Measurements from ENCODE around the gene ZBTB22. TPM values are rescaled to one million over a fixed set of nuclear protein-coding genes. Genes with fewer than 3 reads are reported as not detected.
A peak's percentile ranks its signal among the peaks of the same experiment; 100 is the strongest.

The ZBTB22 gene
- total RNA-seq, 1 experiment from 2014 or later: 25.3 TPM

DNA sequence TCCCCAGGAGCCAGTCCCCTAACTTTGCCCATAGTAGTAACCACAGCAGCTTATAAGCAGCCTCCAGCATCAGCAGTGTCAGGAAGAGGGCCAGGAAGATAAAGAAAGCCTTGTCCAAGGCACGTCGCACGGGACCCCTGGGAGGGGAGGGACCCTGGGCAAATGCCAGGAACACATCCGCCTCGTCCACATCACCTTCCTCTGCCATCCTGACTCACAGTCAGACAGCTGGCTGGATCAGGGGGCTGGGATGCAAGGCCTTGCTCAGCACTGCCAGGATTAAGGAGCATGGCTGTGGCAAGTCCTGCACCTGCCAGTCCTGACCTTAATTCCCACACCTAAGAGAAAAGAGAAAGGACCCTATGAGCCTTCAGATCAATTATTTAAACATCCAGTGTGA, 11.5 kb upstream of the ZBTB22 start:
- DNase-seq (ENCODE audit: low spot score): no peak

DNA sequence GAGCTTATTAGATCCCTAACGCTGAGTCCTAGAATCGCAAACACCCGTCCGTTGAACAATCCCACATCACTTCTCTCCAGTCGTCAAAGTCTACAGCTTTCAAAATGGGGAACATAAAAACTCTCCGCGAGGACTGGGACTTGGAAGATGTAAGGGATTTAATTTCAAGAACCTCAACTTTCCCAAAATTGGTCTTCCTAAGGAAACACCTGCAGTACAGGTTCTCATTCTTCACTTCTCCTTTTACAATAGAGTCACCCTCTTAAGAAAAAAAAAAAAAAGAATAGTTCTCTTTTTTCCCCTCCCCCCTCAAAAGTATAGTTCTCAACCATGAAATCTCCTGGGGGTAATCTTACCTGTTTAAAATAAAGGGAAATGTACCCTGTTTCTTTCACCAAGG, 6.6 kb upstream of the ZBTB22 start:
- no peak for DNase-seq (ENCODE audit: low spot score)

DNA sequence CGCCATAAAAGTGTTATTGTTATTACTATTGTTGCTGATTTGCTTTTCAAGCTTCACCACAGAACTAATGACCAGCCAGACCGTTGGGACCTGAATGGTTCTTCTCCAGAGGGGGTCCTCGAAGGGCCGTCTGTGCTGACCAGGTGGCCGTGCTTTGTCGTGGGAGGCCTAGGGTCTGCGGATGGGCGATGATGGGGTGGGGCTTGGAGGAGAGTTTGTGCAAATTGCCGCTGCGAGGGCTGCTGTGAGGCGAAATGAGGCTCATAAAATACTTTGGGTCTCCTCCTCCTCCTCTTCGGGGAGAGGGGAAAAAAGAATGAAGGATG, 6.0 kb upstream of the ZBTB22 start:
- no peak for DNase-seq (ENCODE audit: low spot score)

DNA sequence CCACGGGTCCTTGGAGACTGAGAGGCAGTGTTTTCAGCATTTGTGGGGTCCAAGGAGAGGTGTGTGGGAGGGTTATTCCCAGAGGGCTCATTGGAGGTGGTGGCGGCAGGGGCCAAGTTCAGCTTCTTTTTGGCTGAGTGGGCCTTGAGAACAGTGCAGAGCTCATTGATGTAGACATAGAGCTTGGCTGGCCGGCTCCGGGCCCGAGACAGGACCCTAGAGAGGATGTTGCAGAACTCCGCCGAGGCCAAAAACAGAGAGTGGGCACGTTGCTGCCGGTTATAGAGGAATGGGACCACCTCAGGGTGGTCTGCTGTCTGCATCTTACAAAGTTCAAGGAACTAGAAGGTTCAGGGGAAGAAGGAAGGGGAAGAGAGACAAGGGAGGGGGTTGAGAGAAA, 3.7 kb upstream of the ZBTB22 start:
- no peak for DNase-seq (ENCODE audit: low spot score)

DNA sequence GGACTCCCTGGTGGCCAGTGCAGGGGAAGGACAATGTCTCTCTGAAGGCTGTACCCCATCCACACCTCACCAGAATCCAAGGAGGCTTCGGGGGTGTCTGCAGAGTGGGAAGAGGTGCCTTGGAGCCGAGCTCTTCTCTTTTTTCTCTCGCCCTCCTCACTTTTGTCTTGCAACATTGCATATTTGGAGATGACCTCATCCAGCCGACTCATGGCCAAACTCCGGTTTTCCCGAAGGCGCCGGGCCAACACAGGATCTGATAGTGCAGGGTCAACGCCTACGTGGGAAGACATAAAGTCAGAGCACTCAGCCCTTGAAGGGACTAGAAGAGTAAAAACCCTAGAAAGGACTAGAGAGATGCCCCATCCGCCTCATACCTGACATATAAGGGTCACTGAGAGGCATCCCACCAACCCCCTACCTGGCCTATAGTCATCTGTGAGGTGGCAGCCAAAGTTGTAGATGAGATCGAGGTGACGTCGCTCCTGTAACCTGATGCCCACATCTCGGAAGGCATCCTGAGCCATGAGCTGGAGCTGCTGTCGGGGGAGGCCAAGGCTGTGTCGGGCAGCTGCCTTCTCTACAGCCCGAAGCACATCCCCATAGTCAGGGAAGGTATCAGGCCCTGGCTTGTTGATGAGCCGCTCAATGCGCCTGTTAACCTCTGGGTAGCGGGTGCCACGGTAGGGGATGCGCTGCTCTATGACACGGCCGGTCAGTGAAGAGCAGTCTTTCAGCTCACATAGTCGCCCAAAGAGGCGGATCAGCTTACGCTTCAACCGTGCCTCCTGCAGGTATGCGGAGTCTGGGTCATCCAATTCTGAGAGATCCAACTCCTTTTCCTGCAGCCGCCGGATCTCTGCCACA, 3.0 kb upstream of the ZBTB22 start:
- no peak for DNase-seq (ENCODE audit: low spot score)

DNA sequence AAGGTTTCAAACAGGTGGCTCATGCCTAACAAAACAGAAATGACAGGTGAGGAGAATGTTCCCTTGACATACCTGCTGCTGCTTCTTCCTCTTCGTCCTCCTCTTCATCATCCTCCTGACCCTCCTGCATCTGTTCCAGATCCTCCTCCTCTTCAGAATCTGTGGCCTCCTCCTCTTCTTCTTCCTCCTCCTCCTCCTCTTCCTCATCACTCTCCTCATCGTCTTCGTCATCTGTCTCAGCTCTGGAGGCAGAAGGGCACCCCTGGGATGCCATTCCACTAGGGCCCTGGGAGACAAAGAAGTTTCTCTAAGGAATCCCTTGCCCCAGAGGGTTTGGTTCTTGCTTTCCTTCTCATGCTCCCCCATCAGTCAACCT, 2.4 kb upstream of the ZBTB22 start:
- no peak for DNase-seq (ENCODE audit: low spot score)

DNA sequence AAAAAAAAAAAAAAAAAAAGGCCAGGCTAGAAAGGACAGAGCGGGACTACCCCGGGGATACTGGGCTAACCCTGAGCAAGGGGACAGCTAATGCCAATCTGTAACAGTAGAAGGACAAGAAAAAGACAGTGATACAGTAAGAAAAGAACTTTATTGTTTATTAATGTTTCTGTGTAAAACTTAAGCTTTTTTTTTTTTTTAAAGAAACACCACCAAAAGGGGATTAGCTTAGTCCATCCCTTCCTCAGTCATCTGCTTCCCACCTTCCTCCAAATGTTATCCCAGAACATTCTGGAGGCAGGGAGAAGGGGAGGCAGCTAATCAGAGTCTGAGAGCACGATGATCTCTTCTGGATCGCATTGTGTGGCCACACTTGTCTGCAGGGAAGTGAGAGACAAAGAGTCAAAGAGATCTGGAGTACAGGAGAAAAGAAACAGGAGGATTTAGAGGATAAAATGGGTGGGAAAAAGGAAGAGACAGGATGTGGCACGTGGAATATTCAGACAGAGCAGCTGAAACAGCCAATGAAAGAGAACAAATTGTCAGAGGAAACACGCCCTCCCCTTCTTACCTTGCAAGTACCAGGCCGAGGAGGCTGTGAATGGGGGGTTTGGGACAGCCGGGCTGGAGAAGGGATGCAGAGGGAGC, 1.0 kb upstream of the ZBTB22 start:
- no peak for DNase-seq (ENCODE audit: low spot score)

DNA sequence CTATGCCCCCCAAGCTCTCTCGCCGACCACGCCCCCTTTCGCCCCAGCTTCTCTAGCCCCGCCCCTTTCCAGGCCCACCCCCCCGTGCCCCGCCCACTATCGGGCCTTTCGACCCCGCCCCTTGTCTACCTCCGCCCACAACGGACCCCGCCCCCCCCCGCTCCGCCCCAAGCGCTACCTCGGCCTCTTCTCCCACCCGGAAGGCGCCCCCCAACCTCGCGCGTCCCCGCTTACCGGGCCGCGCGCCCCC, 200 bp downstream of the ZBTB22 start:
- DNase-seq (ENCODE audit: low spot score): no peak

DNA sequence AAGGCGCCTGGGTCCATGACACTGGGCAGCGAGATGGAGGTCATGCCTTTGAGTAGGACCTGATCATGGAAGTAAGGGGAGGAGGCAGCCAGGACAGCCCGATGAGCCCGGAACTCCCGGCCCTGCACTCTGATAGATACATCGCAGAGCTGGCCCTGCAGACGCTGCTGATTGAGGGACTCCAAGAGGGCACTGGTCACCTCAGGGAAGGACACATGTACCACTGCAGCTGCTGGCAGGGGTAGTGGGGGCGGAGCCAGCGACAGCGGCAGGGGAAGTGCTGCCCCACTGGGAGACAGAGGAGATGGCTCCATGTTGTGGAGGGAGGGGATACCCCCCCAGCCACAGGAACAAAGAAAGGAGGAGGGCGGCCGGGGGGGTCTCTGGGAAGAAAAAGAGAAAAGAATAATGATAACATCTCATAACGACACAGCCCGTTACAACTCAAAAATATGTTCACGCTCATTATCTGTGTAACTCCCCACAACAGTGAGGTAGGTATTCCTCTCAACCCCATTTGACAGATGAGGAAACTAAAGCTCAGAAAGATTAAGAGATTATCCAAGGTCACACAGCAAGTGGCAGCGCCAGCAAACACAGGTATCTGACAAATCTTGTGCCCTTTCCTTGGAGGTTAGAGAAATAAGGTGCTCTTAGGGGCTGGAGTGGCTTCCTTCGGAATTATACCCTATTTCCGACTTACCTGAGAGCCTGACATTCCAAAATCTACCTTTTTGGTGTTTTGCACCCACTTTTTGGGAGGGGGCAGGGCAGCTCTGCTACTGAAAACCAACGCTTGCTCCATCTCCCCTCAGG, 733 bp downstream of the ZBTB22 start:
- DNase-seq (ENCODE audit: low spot score): peak; percentile 26

DNA sequence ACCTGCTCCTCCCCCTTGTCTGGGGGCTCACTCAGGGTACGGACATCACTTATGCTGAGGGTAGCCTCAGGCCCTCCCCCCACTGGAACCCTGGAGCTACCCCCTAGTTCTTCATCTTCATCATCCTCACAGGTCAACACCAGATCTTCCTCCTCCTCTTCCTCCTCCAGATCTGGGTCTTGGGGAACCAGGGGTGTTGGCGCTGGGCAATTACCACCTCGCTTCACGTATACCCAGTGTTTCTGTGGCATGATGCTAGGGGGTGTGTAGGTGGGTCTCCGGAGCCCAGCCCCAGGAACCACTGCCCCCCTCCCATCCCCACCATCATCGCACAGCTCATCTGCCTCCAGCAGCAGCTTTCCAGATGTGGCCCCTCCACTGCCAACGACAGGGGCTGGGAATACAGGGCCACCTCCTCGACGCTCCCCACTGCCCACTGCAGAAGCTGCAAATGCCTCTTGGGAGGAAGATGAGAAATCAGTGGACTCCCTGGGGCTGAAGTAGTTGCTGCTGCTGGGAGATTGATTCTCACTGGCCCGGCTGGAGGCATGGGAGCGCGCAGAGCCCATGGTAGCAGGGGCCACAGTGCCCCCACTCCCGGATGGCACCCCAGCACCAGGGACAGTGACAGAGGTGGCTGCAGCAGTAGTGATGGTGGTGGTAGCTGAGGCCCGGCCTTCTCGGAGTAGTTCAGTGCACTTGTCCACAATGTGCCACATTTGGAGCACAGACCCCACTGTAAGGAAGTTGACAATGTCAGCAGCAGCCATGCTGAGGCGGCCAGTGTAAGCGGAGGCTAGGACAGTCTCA, 1.5 kb downstream of the ZBTB22 start:
- no peak for DNase-seq (ENCODE audit: low spot score)

DNA sequence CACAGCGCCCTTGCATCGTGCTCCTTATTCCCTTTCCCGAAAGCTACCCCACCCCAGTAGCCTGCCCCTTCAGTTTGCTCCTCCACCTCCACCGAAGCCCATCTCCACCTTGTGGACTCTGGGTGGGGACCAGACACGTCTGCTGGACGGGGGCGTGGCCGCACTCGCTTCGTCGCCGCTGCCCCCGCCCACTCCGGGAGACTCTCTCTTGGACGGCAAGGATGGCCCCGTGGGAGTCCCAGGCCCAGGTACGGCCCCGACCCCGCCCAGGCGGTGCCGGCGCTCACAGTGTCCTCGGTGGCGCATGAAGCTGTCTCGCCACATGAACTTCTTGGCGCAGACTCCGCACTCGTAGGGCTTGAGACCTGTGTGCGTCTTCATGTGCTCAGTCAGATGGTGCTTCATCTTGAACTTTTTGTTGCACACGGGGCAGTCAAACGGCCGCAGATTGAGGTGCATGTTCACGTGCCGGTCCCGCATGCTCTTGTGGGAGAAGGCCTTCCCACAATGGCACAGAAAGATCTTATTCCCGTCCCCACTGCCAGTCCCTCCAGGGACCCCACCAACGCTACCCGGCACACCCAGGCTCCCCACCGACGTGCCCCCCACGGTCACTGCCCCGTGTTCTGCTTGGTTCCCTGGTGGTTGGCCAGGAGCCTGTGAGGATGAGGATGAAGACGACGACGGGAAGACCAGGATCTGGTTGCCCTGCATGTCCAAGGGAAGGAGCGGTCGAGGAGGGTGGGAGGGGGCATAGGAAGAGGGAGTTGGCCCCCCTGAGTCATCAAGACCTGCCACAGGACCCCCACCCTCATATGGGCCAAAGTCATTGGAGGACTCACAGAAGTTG, 2.4 kb downstream of the ZBTB22 start:
- peak; percentile 76 for DNase-seq (ENCODE audit: low spot score)

DNA sequence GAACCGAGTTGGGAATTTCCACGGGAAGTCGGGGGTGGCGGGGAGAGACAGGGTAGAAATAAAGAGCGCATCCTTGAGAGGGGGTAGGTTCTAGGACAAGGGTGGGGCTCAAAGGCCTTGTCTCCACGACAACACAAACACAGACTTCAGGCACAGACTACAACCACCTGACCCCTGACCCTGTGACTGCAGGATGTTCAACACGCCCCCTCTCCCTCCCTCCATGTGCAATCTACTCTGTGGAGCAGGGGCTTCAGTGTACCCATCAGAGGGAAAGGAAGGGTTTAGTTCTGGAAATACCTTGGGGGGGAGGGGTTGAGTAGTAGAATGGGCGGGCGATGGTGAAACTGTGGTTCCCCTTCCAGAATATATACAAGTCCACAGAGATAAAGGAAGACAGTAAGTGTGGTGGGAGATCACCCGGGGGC, 3.0 kb downstream of the ZBTB22 start:
- DNase-seq (ENCODE audit: low spot score): peak; percentile 90

DNA sequence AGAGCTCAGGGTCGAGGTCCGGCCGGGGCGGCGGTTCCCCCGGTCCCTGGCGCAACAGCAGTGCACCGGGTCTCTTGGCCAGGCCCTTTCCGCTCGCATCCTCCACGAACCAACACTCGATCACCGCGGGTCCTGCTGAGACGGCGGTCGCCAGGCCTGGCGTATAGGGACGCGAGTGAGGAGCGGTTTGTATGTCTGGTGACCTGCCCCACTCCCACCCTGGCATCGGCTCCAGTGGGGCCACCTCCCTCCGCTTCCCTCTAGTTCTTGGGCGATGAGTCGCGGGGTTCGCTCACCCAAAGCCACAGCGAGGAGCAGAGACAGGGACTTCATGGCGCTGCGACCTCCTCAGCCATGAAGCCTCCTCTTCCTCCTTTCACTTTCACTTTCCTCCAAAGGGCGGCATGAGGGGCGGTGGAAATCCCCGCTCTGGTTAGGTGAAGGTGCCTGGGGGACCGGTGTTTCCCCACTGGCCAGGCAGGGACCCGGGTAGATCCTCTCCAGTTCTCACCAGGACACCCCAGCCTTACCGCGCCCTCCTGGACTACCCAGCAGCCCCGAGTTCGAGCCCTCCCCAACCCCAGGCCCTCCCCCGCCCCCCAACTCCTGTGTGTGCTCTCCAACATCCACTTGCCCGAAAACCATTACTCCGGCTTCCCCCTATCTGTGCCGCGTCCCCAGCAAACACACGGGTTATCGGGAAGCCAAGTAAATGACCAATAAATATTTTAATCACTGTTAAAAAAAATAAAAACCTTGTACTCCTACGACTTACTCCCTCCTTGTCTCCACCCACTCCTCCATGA, 3.6 kb downstream of the ZBTB22 start, which contains the start of gene TAPBP:
TAPBP (minus strand) TSS at position 370 of the 806 bp plus-strand sequence; CDS start at position 333, 37 bp downstream.
- DNase-seq (ENCODE audit: low spot score): peak; percentile 72

DNA sequence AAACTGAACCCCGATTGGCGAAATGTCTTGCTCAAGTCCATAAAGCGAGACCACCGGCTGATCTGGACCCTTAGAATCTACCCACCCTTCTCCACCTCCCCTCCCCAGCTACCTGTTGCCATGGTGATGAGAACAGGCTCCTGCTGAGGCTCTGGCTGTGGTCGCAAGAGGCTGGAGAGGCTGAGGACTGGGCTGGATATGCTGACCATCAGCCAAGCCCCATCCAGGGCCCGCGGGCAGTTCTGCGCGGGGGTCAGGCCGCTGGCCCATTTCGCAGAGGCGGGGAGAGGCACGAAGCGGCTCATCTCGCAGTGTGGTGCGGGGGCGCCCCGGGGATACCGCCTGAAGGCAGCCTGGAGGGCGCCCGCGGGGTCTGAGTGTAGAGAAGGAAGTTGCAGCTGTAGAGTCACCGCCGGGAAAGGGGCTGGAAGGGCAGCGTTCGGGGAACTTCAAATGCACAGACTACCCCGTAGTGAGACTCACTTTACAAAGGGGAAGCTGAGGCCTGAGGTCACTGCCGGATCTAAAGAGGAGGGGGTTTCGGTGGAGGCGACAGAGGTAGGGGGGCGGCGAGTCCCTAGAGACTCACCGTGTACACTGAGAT, 4.3 kb downstream of the ZBTB22 start:
- DNase-seq (ENCODE audit: low spot score): peak; percentile 42

DNA sequence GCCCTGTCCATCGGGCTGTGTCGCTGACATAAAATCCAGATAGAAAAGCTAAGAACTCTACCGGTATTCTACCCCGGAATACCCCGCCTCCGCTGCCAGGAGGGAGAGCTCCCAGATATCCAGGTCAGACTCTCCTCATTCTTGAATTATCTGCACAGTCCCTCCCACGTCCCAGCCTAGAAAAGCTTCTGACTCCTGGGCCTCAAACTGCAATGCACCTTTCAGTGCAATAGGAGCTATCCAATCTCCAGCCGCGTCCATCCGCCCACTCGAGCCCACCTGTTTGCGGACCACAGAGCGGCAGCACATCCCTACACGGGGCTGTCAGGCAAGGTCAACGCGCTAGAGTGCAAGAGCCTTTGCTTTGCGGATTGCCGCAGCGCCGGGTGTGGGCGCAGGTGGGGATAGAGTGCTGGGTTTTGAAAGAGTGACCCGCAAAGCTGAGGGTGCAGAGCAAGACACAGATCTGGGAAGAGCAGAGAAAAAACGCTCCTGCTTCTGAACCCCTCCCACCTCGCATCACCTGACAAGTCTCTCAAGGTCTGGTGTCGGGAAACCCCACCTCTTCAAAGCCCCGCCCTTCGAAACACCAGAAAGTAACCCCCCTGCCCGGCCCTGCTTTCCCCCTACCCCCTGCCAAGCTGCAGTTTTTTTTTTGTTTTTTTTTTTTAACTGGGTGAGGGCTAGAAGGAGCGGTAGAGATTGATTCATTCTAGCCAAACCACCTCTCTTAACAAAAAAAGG, 5.0 kb downstream of the ZBTB22 start:
- DNase-seq (ENCODE audit: low spot score): peak; percentile 78

DNA sequence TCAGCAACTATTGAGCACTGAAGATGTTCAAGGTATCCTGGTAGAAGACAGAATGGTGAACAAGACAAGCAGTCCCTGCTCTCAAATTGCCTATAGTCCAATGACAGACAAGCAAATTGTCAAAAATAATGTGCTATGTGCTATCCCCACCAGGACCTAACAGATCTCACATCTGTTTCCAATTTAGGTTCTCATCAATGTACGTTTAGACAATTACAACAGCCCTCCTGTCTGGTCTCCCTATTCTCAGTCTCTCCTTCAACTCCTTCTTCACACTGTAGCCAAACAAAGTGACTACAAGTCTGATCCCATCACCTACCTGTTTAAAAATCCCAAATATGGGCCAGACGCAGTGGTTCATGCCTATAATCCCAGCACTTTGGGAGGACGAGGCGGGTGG, 11.2 kb downstream of the ZBTB22 start:
- no peak for DNase-seq (ENCODE audit: low spot score)

DNA sequence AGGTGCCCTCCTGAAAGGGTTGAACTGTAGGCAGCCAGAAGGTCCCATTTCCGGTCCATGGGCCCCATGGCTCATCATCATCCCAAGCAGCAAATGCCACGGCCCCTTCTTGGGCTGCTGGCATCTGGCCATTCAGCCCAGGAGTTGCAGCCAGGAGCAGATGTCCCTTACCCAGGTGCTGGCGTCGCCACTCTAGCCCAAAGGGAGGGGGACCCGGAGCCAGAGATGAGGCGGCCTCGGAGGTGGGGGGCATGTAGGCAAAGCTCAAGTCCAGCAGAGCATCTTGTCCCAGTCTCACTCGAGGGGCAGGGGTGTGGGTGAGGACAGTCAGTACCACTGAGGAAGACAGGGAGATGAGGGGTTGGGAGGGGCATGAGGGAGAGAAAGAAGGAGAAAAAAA, 12.5 kb downstream of the ZBTB22 start:
- DNase-seq (ENCODE audit: low spot score): no peak

DNA sequence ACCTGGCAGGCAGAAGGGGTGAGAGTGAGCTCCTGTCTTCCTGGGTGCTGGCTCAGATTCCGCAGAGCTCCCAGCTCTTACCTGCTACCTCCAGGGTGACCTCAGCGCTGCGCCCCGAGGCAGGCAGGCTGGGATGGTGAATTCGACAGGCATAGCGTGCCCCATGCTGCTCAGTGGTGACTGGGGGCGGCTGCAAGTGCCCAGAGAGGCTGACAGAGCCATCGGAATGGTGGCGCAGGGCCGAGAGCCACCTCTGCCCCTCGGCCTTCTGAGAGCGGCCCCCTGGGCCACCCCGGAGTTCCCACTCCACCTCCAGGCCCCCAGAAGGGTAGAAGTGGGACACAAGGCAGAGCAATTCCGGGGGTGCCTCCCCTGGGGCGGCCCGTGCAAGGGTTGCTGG, 13.3 kb downstream of the ZBTB22 start:
- DNase-seq (ENCODE audit: low spot score): no peak

DNA sequence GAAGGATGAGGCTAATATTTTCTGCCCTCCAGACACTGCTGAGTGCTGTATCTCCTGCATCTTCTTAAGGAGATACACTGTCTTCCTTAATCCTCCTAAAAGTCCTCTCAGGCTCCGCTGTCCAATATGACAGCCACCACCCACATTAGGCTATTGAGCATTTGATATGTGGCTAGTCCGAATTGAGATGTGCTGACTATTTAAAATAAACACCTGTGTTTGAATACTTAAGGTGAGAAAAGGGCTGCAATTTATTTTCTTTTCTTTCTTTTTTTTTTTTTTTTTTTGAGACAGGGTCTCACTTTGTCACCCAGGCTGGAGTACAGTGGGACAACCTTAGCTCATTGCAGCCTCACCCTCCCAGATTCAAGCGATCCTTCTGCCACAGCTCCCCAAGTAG, 15.7 kb downstream of the ZBTB22 start:
- no peak for DNase-seq (ENCODE audit: low spot score)

All from HT-29 (cell line).